ENCODE data around the gene WDR54. TPM values are rescaled to one million over a fixed set of nuclear protein-coding genes. Genes with fewer than 3 reads are reported as not detected.

WDR54 gene
- polyA plus RNA-seq, 1 donor (not counting 4 experiments of a cell fraction or from before 2014, with no cell fraction given): 35.2 TPM

GRCh38 chr2:74424995-74425406 is 3.5 kb downstream of the WDR54 start:
- no peak for TF ChIP-seq CTCF (optimal IDR thresholded peaks at IDR 0.05 in 1 of 3, IDR thresholded peaks at IDR 0.05 in 1 of 3, conservative IDR thresholded peaks at IDR 0.05 in 1 of 3; ENCODE audit: extremely low read depth in 1 of 3, insufficient read depth in 2 of 3, low read length in 3 of 3)
- TF ChIP-seq EZH2 (IDR thresholded peaks at IDR 0.05; ENCODE audit: low read length): no peak
- H3K4me3 ChIP-seq (ENCODE audit: control insufficient read depth in 2 of 3, extremely low read depth in 1 of 3, insufficient read depth in 2 of 3, low read depth in 1 of 3, low read length in 3 of 3): peak overlapping the region in 2 of 3 experiments; percentile 13 to 29
- no peak overlapping the region for H2AFZ ChIP-seq (ENCODE audit: control insufficient read depth, low read length)
- no peaks in the 10 kb centered on the region for H3K27me3 ChIP-seq (ENCODE audit: control insufficient read depth, extremely low read depth, insufficient read depth, low read length)
- no peak for DNase-seq (ENCODE audit: low read depth, low spot score)
- peak; percentile 5 for FAIRE-seq
- H3K9me1 ChIP-seq (ENCODE audit: control insufficient read depth, extremely low read depth, insufficient read depth, low read length): peaks cover 4% of the 10 kb centered on the region
- no peaks in the 10 kb centered on the region for H4K20me1 ChIP-seq (ENCODE audit: control insufficient read depth, extremely low read depth, insufficient read depth, low read length)
- H3K79me2 ChIP-seq (ENCODE audit: control insufficient read depth, insufficient read depth, low read length): peaks cover 2% of the 10 kb centered on the region
- peak overlapping the region; percentile 76 for H3K9ac ChIP-seq (ENCODE audit: control insufficient read depth, extremely low read depth, insufficient read depth, low read length)
- peak overlapping the region; percentile 68 for H3K4me2 ChIP-seq (ENCODE audit: control insufficient read depth, extremely low read depth, insufficient read depth, low read depth, low read length)
- dilution Hi-C loops (cut with MboI; ENCODE audit: extremely low pct_ligation_motif_present, low sequenced_read_pairs): no loop called here
- peak overlapping the region; percentile 96 for H3K27ac ChIP-seq (ENCODE audit: control insufficient read depth, insufficient read depth, low read length)
- no peaks in the 10 kb centered on the region for H3K9me3 ChIP-seq (ENCODE audit: control insufficient read depth, low read depth, low read length)
- peaks cover 81% of the 10 kb centered on the region for H3K4me1 ChIP-seq (ENCODE audit: control insufficient read depth, extremely low read depth, insufficient read depth, low read length)
- peaks cover 24 to 52% of the 10 kb centered on the region in 2 experiments for H3K36me3 ChIP-seq (ENCODE audit: control insufficient read depth in 2 of 2, extremely low read depth in 1 of 2, insufficient read depth in 2 of 2, low read length in 2 of 2)

- peaks cover 82% of the 10 kb centered on the region for H3K4me1 ChIP-seq (ENCODE audit: control insufficient read depth, extremely low read depth, insufficient read depth, low read length)
- no peaks in the 10 kb centered on the region for H3K27me3 ChIP-seq (ENCODE audit: control insufficient read depth, extremely low read depth, insufficient read depth, low read length)
- no peaks in the 10 kb centered on the region for H3K9me3 ChIP-seq (ENCODE audit: control insufficient read depth, low read depth, low read length)
- H3K4me3 ChIP-seq (ENCODE audit: control insufficient read depth in 2 of 3, extremely low read depth in 1 of 3, insufficient read depth in 2 of 3, low read depth in 1 of 3, low read length in 3 of 3): no peak overlapping the region
- H3K79me2 ChIP-seq (ENCODE audit: control insufficient read depth, insufficient read depth, low read length): peaks cover 2% of the 10 kb centered on the region
- dilution Hi-C loops (cut with MboI; ENCODE audit: extremely low pct_ligation_motif_present, low sequenced_read_pairs): no loop called here
- TF ChIP-seq EZH2 (IDR thresholded peaks at IDR 0.05; ENCODE audit: low read length): no peak
- H3K4me2 ChIP-seq (ENCODE audit: control insufficient read depth, extremely low read depth, insufficient read depth, low read depth, low read length): peak overlapping the region; percentile 73
- peak overlapping the region; percentile 96 for H3K27ac ChIP-seq (ENCODE audit: control insufficient read depth, insufficient read depth, low read length)
- peaks cover 4% of the 10 kb centered on the region for H3K9me1 ChIP-seq (ENCODE audit: control insufficient read depth, extremely low read depth, insufficient read depth, low read length)
- no peaks in the 10 kb centered on the region for H4K20me1 ChIP-seq (ENCODE audit: control insufficient read depth, extremely low read depth, insufficient read depth, low read length)
- H3K9ac ChIP-seq (ENCODE audit: control insufficient read depth, extremely low read depth, insufficient read depth, low read length): peak overlapping the region; percentile 76
- FAIRE-seq (peak; percentile 96), DNase-seq (ENCODE audit: low read depth, low spot score) (peak; percentile 97)
- no peak overlapping the region for H2AFZ ChIP-seq (ENCODE audit: control insufficient read depth, low read length)
- H3K36me3 ChIP-seq (ENCODE audit: control insufficient read depth in 2 of 2, extremely low read depth in 1 of 2, insufficient read depth in 2 of 2, low read length in 2 of 2): peaks cover 28 to 56% of the 10 kb centered on the region in 2 experiments
These were observed 4.0 kb downstream of the WDR54 start for GRCh38 chr2:74425523-74425922.
